RPMI8226 (cell line): Measurements from ENCODE around the gene HLA-DRA.

Experiments
- DNase-seq: peaks from one replicate; pipeline ENCODE4 v3.0.0-alpha.2; 2015

Gene HLA-DRA

GRCh38 chr6:32483968-32484613 lies 44.4 kb downstream of the HLA-DRA start:
- no peak for DNase-seq

- no peak for DNase-seq
These were observed 44.9 kb downstream of the HLA-DRA start for GRCh38 chr6:32484614-32484998.

GRCh38 chr6:32488083-32488482 lies 48.4 kb downstream of the HLA-DRA start:
- no peak for DNase-seq

- no peak for DNase-seq
These were observed 52.0 kb downstream of the HLA-DRA start for GRCh38 chr6:32491700-32492099.

- DNase-seq = no peak
These were observed 52.7 kb downstream of the HLA-DRA start for GRCh38 chr6:32492351-32492750.
